ENCODE data around the gene RAPGEF4.

Gene RAPGEF4

DNA sequence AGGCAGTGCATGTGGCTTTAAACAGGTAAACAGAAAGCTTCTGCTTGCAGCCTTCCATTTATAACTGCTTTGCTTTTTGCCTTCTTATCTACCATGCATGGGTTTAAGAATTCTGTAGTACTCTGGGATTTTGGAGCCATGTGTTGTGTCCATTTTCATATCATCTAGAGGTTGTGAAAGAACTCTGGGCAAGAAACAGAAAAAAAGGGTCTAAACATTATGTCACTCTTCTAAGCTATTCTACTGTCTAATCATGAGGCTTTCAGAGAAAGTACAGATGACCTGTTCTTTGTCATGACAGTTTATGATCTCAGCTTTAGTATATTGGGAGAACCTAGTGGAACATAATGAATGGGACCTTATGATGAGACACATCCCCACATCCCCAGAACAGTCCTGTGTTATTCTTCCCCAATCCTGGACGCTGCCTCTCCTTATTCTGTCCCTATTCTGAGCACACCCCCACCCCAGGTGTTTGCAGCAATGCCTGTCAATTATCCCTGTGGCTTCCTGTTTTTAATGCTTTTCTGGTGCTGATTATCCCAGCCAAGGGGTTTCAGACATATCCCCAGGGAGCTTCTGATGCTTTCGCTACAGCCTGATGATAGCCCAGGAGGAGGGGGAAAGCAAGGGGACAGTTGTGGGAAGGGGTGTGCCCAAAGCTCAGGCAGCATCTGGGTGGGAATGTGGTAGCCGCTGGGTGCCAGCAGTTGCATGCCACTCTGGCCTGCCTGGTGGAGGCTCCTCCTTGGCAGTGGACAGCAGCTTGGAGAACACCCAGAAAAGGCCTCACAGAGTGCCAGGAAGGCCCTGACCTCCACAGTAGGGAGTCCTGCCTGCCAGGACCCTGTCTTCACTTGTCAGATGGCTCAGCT lies 170.5 kb downstream of the RAPGEF4 start:
- DNase-seq (ENCODE audit: low read depth in 2 of 2): no peak

DNA sequence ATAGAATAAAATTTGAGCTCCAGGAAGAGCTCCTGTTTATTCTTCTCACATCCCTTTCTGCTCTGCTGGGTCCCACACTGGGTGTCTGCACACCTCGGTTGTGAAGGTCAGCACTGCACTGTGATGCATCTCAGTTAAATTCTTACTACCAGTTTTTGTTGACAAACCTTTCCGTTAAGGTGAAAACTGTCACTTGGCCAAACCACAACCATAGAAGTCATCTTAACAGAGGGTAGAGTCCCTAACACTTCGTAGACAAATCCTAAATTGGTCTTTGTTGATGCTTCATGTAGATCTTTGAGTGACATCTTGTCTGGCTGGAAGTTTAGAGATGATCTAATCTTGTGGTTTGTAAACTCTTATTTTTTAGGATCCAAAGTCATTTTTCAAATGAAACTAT lies 172.6 kb downstream of the RAPGEF4 start:
- DNase-seq (ENCODE audit: low read depth in 2 of 2): no peak

DNA sequence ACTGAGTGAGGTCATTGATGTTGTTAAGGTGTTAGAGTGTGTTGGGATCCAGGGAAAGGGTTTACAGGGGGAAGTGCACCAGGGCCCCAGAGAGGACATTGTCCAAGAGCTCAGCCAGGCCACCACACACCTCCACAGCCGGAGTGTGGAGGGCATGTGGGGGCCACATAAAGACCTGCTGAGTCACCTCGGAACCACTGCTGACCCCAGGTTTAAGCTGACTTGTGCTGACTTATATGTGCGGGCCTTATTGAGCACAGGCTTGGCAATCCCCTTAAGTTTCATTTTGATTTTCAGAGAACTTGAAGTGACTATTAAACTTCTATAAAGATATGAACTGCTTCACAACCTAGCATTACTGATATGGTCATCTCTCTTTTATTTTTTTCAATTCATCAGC lies 173.8 kb downstream of the RAPGEF4 start:
- DNase-seq (ENCODE audit: low read depth in 2 of 2): no peak

DNA sequence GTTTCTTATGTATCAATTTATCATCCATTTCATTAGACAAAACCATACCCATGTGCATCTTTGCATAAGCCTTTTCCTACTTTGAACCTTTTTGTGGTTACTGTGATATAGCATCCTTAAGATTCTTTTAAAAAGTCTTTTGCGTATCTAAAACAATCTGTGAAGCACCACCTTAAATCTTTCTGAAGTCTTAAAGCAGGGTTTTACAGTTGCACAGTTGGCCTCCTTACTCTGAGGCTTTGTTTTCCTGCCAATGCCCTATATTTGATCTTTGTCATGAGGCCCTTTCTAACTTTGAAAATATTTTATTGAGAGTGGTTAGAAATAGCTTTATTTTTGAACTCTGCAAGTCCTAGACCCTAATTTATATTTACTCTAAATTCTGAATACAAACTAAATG lies 176.6 kb downstream of the RAPGEF4 start:
- DNase-seq (ENCODE audit: low read depth in 2 of 2): no peak

DNA sequence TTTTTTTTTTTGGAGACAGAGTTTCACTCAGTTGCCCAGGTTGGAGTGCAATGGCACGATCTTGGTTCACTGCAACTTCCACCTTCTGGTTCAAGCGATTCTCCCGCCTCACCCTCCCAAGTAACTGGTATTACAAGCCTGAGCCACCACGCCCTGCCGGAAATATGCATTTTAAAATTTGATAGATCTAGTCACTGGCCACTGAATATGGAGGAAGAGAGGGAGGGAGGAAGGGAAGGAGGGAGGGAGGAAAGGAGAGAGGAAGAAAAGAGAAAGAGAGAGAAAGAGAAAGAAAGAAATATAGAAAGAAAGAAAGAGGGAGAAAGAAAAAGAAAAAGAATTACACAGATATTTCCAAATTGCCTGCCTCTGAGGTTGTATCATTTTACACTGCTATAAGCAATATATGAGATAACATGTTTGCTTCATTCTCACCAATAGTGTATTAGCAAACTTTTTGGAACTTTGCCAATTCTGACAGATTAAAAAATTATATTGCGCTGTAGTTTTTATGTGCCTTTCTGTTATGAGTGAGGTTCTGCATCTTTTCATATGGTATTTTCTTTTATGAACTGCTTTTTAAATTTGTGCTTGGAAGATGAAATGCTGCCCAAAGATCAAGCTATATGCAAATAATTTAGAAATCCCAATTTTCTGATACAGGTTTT lies 178.8 kb downstream of the RAPGEF4 start:
- no peak for DNase-seq (ENCODE audit: low read depth in 2 of 2)

DNA sequence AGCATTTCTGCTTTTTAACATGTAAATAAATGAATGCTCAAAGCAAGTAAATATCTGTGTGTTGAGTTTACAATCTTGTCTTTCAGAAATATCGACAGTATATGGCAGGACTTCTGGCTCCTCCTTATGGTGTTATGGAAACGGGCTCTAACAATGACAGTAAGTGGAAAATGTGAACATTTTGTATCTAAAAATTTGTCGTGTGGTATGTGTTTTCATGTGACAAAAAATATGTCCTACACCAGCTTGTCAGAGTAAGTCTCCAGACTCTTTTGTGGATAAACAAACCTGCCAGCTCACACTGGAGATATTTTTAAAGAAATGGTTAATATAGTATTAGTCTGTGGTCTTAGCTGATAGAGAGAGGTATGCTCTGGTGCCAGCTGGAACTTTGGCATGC lies 182.1 kb downstream of the RAPGEF4 start:
- no peak for DNase-seq (ENCODE audit: low read depth in 2 of 2)

DNA sequence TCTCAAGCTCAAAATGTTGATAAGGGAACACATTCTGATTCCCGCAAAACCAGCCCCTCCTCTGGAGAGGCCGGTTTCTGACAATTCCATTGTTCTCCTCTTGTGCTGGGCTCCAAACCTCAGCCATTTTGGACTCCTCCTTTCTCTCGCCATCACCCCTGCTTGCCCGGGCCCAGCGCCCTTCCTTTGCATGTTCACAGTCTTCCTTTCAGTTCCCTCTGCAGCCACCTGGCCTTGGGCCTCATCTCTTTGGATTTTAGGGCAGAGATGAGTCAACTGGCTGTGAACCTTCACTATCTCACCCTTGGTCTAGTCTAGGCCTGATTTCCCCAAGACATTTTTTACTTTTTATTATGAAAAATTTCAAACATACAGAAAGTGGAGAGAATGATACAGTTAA lies 184.1 kb downstream of the RAPGEF4 start:
- DNase-seq (ENCODE audit: low read depth in 2 of 2): no peak

DNA sequence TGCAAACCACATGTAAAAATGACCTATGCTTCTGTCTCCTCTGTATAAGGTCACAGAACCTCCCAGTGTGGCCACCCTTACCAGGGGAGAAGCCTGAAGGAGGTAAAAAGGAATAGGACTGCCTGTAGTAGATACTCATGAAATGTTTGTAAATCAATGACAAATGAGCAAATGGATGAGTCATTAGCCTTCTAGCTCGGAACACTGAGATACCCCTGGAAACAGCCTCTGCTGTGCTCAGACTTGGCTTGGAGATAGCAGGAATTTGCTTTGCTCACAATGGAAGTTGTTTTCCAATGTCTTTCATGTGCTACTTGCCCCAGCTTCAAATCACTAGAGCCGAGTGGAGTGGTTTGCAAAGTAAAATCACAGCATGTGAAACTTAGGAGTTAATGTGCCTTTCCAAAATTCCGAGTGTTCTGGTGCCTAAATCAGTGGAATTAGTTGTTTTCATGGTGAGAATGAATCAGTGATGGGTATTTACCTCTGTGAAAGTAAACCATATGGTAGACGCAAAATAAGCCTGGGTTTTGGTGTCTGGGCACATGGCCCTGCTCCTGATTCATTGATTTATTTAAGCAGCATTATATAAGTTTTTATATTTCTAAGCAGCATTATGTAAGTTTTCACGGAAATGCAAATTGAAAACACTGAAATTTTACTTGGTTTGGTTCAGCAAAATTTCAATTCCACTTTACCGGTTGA lies 186.0 kb downstream of the RAPGEF4 start:
- no peak for DNase-seq (ENCODE audit: low read depth in 2 of 2)

DNA sequence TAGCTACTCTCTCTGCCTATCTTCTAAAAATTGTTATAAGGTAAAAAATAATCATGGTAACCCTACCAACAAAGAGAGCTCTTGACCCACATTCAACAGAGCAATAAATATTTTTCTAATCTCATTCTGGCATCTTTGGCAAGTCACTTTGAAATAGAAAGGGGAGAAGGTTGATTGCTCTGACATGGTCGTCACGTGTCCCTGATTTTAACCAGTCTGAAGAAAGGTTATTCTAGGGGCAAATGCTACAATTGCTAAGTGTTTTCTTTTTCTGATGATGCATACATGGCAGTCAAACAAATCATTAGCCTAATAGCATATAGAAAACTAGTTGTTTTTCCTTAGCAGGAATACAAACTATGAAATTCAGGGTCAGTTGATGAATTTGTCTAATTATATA lies 186.7 kb downstream of the RAPGEF4 start:
- no peak for DNase-seq (ENCODE audit: low read depth in 2 of 2)

DNA sequence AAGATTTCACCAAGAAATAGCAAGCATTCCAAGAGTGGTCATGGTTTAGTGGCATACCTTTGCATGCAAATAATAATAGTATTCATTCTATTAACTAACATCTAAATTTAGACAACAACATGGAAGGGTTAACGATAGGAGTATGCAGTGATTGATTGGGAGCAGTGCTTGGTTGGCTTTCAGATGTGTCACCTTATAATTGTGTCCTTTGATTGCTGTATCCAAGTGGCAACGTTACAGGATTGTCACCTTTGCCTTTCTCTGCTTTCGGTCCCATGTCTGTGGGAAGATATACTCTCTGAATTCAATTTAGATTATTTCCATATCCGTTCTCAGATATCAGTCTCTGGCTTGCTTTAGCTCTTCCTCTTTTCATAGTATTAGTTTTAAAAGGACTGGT lies 187.2 kb downstream of the RAPGEF4 start:
- DNase-seq (ENCODE audit: low read depth in 2 of 2): no peak

DNA sequence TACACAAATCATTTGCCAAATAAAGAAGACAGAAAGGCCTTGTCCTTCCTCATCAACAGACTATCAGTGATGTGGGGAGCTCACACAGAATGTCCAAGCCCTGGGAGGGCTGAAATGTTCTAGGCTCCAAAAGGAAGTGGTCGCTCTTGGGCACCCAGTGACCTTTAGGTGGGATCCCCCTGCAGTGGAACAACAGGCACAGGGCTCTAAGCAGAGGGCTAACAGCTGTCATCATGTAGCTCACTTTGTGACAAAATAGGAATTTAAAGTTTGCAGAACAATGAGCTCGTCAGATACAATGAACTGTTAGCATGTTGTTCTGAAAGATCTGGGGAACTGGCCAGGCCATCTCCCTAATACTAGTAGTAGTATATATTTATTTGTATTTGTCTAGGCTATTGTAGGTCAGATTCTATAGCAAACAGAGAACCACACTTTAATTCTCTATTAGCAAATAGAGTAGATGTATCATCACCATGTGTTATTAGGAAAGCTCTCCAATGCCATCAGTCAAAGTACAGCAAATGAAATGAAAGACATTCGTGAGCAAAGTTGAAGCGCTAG lies 188.5 kb downstream of the RAPGEF4 start:
- DNase-seq (ENCODE audit: low read depth in 2 of 2): no peak

DNA sequence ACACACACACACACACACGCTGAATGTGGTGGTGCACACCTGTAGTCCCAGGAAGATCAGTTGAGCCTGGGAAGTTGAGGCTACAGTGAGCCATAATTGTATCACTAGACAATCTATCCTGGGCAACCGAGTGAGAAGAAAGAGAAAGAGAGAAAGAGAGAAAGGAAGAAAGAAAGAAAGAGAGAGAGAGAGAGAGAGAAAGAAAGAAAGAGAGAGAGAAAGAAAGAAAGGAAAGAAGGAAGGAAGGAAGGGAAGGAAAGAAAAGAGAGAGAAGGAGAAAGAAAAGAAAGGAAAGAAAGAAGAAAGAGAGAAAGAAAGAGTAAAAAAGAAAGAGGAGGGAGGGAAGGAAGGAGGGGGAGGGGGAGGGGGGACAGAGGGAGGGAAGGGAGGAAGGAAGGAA lies 190.0 kb downstream of the RAPGEF4 start:
- DNase-seq (ENCODE audit: low read depth in 2 of 2): no peak

DNA sequence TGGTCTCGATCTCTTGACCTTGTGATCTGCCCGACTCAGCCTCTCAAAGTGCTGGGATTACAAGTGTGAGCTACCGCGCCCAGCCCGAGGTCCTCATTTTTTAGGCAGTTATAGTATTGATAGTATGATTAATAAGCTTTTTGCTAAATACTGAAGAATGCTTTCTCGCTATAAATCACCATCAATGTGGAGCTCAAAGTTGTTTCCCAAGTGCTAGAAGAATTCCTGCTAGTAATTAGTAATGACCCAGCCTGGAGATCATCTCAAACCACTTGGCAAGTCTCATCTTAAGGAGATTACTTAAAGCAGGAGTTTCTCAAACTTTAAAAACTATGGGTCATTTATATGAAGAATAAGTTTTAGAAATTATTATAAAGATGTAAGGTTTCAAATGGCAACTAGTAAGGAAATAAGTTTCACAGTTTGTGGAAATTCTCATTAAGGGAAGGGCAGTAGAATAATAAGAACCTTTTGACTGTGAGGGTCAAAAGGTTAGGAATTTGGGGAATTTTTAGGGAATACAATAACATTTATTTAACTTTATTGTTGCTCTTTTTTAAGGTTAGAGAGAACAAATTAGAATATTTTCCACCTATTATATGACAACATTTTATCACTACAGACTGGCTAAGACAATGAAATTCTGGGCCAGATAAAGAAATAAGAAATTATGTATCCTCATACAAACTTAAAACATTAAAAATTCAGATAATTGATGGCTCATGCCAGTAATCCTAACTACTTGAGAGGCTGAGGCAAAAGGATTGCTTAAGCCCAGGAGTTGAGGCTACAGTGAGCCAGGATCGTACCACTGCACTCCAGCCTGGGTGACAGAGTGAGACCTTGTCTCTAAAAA lies 191.4 kb downstream of the RAPGEF4 start:
- no peak for DNase-seq (ENCODE audit: low read depth in 2 of 2)

DNA sequence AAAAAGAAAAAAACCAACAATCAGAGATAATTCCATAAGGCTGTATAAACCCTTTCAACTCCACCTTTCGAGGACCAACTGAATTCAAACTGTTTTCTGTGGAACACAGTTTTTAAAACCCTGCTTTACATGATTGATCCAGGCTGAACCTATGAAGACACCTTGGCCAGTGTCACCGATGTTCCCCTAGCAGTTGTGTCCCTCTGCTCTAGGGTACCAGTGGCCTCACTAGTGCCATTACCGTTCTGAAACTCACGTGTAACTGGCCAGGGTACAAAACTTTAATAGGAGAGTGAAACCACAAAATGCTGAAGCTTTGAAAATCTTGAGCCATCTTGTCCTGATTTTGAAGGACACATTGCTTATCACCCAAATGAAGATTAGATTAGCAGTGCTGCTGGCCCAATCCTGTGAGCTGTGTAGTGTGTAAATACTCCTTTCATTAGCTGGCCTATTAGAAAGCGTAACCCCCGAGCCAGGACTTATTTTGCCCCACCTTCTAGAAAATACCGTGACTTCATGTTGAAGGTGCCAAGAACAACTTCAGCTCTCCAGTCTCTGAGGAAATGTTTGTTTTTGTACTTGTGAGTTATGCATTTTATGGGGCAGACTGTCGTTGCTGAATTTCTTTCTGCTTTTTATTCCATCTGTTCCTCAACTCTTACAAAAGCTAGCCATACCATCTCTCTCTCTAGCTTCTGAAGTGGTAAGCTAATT lies 192.2 kb downstream of the RAPGEF4 start:
- DNase-seq (ENCODE audit: low read depth in 2 of 2): peak in 1 of 2 experiments; percentile 29

DNA sequence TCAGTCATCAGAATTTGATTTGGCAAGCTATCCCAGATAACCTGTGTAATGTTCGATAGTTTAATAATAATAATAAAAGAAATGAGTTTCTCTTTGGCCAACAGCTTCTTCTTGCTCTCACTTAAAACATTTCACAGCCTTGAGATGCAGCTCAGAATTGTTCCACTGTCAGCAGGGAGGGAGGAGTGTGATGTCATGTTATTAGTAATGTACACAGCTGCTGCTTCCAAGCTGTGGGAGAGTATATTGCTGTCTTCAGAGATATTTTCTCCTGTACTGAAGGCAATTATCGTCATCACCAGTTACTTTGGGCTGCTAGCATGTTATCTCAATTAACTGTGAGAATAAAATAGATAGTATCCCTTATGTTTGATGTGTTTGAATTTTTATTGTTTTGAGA lies 193.1 kb downstream of the RAPGEF4 start:
- DNase-seq (ENCODE audit: low read depth in 2 of 2): peak in 1 of 2 experiments; percentile 29

DNA sequence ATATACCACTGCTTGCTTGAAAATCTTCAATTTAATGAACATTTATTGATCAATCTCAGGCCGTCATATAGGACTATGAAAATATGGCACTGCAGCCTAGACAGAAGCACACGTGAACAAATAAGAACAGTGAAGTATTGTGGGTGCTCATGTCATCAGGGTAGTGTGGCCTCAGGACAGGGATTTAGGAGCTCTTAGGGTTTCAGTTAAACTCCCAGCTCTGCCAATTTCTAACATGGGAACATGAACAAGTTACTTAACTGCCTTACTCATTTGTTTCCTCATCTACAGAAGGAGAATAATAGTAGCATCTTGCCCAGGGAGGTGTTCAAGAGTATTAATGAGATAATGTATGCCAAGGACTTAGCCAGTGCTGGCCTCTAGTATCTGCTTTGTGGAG lies 194.0 kb downstream of the RAPGEF4 start:
- DNase-seq (ENCODE audit: low read depth in 2 of 2): no peak

DNA sequence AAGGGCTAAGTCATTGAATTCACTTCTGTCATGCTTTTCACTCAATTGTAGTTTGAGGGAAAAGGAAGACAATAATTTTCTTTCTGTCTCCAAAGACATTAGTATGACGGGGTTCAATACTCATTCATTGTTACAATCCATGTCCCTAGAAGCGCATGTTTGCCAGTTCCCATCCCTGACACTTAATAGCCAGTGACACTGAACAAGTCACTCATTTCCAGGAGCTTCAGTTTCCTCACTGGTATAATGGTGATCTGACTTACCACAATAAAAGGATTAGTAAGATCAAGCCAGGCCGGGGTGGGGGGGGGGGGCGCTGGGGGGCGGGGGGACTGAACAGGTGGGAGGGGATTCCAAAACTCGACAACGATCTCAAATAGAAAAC lies 195.2 kb downstream of the RAPGEF4 start:
- no peak for DNase-seq (ENCODE audit: low read depth in 2 of 2)

DNA sequence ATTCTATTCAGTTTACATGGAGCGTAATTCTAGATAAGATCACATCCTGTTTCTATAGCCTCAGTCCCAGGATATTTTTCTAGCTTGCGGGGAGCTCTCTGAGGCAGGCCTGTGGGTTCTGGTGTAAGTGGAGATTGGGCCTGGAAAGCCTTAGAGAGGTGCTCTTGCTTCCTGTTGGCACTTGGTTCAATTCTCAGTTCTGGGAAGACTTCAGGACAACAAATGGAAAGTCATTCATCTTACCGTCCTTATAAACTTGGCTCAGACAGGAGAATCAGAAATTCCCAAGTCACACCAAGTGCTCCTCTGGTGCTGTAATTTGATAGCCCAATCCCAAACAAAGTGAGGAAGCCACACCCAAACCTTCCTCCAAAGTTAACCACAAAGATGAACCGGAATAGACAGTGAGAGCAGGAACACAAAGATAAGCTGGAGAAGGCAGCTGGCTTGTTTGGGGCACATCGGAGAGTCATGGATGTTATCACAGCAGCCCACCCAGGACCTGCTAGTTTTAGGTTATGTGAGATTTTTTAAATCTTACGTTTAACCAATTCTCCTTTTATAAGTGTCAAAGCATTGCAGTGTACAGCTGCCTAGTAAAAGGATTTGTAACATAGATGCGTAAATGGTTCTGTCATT lies 195.7 kb downstream of the RAPGEF4 start:
- no peak for DNase-seq (ENCODE audit: low read depth in 2 of 2)

DNA sequence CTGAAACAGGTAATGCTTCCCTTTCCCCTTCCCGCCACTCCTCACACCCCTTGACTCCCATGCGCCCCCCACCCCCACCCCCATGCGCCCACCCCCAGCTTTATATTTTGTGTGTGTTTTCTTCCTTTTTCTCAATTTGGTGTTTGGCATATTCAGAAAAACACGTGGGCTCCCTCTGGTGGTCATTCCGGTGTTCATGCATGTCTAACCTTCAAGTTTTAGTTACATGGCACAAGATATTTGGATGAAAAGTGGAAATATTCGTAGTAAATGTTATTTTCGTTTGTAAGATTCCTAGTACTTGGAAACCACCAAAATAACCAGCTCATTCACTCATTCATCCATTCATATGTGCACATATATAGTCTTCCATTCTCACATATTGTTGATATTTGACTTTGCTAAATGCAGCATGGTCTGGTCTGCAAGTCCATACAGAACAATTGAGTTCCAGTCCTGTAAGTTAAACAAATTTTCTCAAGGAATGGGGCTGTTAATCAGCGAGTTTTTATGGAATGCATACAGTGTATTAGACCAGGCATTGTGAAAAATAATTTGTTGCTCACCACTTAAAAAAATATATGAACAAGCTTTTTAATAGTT lies 196.4 kb downstream of the RAPGEF4 start:
- DNase-seq (ENCODE audit: low read depth in 2 of 2): no peak

Data from fibroblast of skin of left biceps (primary cell).